Ishikawa (cell line): ENCODE data around the gene ATP2B2.

Source experiments
- CEBPB ChIP-seq: IDR thresholded peaks from 2 replicates; pipeline ENCODE4 v1.6.1; 2012
- CREB1 ChIP-seq: IDR thresholded peaks from 2 replicates; pipeline ENCODE4 v1.6.1; 2012; ENCODE audit warnings: low read depth
- EGR1 ChIP-seq: IDR thresholded peaks from 2 replicates; pipeline ENCODE4 v1.6.1; 2012
- EP300 ChIP-seq: IDR thresholded peaks from 2 replicates; pipeline ENCODE4 v1.6.1; 2012; ENCODE audit warnings: borderline replicate concordance
- FOXM1 ChIP-seq: IDR thresholded peaks from 2 replicates; pipeline ENCODE4 v1.6.1; 2012; ENCODE audit warnings: low read depth, borderline replicate concordance
- MAX ChIP-seq: IDR thresholded peaks from 2 replicates; pipeline ENCODE4 v1.6.1; 2012
- NFIC ChIP-seq: IDR thresholded peaks from 2 replicates; pipeline ENCODE4 v1.6.1; 2012
- RAD21 ChIP-seq: IDR thresholded peaks from 2 replicates; pipeline ENCODE4 v1.6.1; 2012; ENCODE audit warnings: low read depth
- REST ChIP-seq: IDR thresholded peaks from 2 replicates; pipeline ENCODE4 v1.6.1; 2012; ENCODE audit warnings: low read depth, mild to moderate bottlenecking
- TAF1 ChIP-seq: IDR thresholded peaks from 2 replicates; pipeline ENCODE4 v1.6.1; 2012; ENCODE audit warnings: low read depth, mild to moderate bottlenecking
- TCF12 ChIP-seq: IDR thresholded peaks from 2 replicates; pipeline ENCODE4 v1.6.1; 2012; ENCODE audit warnings: low read depth
- TEAD4 ChIP-seq: IDR thresholded peaks from 2 replicates; pipeline ENCODE4 v1.6.1; 2012
- USF1 ChIP-seq: IDR thresholded peaks from 2 replicates; pipeline ENCODE4 v1.6.1; 2012
- YY1 ChIP-seq: IDR thresholded peaks from 2 replicates; pipeline ENCODE4 v1.6.1; 2012; ENCODE audit warnings: low read depth
- ZBTB7A ChIP-seq: IDR thresholded peaks from 2 replicates; pipeline ENCODE4 v1.6.1; 2012; ENCODE audit warnings: low read depth

The ATP2B2 gene

GRCh38 chr3:10497439-10497838 lies 7.9 kb downstream of the ATP2B2 start:
- TF ChIP-seq MAX: no peak
- no peak for TF ChIP-seq CREB1
- no peak for TF ChIP-seq YY1
- TF ChIP-seq CEBPB: no peak
- TF ChIP-seq USF1: no peak
- TF ChIP-seq EP300: no peak
- no peak for TF ChIP-seq TCF12
- TF ChIP-seq TEAD4: no peak
- TF ChIP-seq TAF1: no peak
- TF ChIP-seq REST: no peak
- no peak for TF ChIP-seq ZBTB7A
- no peak for TF ChIP-seq FOXM1
- TF ChIP-seq RAD21: no peak
- no peak for TF ChIP-seq EGR1
- no peak for TF ChIP-seq NFIC

- TF ChIP-seq RAD21: no peak
- TF ChIP-seq MAX: no peak
- TF ChIP-seq FOXM1: no peak
Observed at GRCh38 chr3:10496121-10496863, 9.1 kb downstream of the ATP2B2 start.

- TF ChIP-seq TAF1: no peak
- no peak for TF ChIP-seq CEBPB
- TF ChIP-seq ZBTB7A: no peak
- no peak for TF ChIP-seq EP300
- TF ChIP-seq RAD21: no peak
- no peak for TF ChIP-seq REST
- no peak for TF ChIP-seq YY1
- TF ChIP-seq USF1: no peak
Observed at GRCh38 chr3:10495614-10496013, 9.8 kb downstream of the ATP2B2 start.

GRCh38 chr3:10495003-10495402 lies 10.4 kb downstream of the ATP2B2 start:
- peak; percentile 44; the same call in 1 of the 2 replicates for TF ChIP-seq NFIC
- TF ChIP-seq CREB1: no peak
- no peak for TF ChIP-seq ZBTB7A
- TF ChIP-seq CEBPB: no peak
- TF ChIP-seq REST: peak; percentile 75
- no peak for TF ChIP-seq YY1
- no peak for TF ChIP-seq EP300
- no peak for TF ChIP-seq RAD21

GRCh38 chr3:10494180-10494579 lies 11.2 kb downstream of the ATP2B2 start:
- TF ChIP-seq TCF12: no peak
- no peak for TF ChIP-seq CEBPB
- TF ChIP-seq REST: no peak
- TF ChIP-seq YY1: no peak
- no peak for TF ChIP-seq CREB1
- TF ChIP-seq TEAD4: no peak
- no peak for TF ChIP-seq ZBTB7A
- TF ChIP-seq MAX: no peak
- no peak for TF ChIP-seq RAD21
- no peak for TF ChIP-seq USF1
- TF ChIP-seq TAF1: no peak
- no peak for TF ChIP-seq NFIC
- TF ChIP-seq EP300: no peak
- TF ChIP-seq FOXM1: no peak
- TF ChIP-seq EGR1: no peak
